ENCODE results near the gene ADAP2. TPM values are rescaled to one million over a fixed set of nuclear protein-coding genes. Genes with fewer than 3 reads are reported as not detected.

The ADAP2 gene
- total RNA-seq, 1 donor from 2014 or later, result 0.89 TPM

GRCh38 chr17:31003225-31003866 lies 81.6 kb downstream of the ADAP2 start:
- no peaks in the 10 kb centered on the region for H3K4me1 ChIP-seq (ENCODE audit: insufficient read depth, low read length)
- no peaks in the 10 kb centered on the region for H3K27me3 Mint-ChIP-seq (ENCODE audit: low read depth, unreplicated experiment)
- no peak overlapping the region for H3K27ac ChIP-seq (ENCODE audit: low read depth, low read length)
- no peak overlapping the region for H3K4me2 ChIP-seq (ENCODE audit: low read length)
- peaks cover 3% of the 10 kb centered on the region for H3K4me1 Mint-ChIP-seq (ENCODE audit: low read depth, unreplicated experiment)
- H3K4me3 ChIP-seq (ENCODE audit: insufficient read depth, low read depth, low read length), result no peak overlapping the region
- H3K27me3 ChIP-seq (ENCODE audit: insufficient read depth, low read length), result no peaks in the 10 kb centered on the region
- H3K9me3 ChIP-seq (ENCODE audit: insufficient read depth, low read depth, low read length), result no peaks in the 10 kb centered on the region
- no peak overlapping the region for H3K27ac Mint-ChIP-seq (ENCODE audit: unreplicated experiment)
- no peak overlapping the region for H2AFZ ChIP-seq (ENCODE audit: low read depth, low read length)
- no peak for TF ChIP-seq EZH2 (IDR thresholded peaks at IDR 0.05; ENCODE audit: insufficient read depth, low read length)
- TF ChIP-seq CTCF (IDR thresholded peaks at IDR 0.05; ENCODE audit: insufficient read depth, low read depth, low read length), result no peak
- FAIRE-seq, result no peak
- no peaks in the 10 kb centered on the region for H3K79me2 ChIP-seq (ENCODE audit: insufficient read depth, low read length)
- DNase-seq (ENCODE audit: low read depth), result no peak
- no peaks in the 10 kb centered on the region for H4K20me1 ChIP-seq (ENCODE audit: insufficient read depth, low read length)
- H3K4me3 Mint-ChIP-seq (ENCODE audit: unreplicated experiment), result no peak overlapping the region
- no peak overlapping the region for H3K9ac ChIP-seq (ENCODE audit: low read length)
- H3K36me3 ChIP-seq (ENCODE audit: insufficient read depth, low read length), result peaks cover 12% of the 10 kb centered on the region
- H3K9me3 Mint-ChIP-seq (ENCODE audit: unreplicated experiment), result no peaks in the 10 kb centered on the region
- H3K36me3 Mint-ChIP-seq (ENCODE audit: low read depth, unreplicated experiment), result peaks cover 16% of the 10 kb centered on the region

DNA sequence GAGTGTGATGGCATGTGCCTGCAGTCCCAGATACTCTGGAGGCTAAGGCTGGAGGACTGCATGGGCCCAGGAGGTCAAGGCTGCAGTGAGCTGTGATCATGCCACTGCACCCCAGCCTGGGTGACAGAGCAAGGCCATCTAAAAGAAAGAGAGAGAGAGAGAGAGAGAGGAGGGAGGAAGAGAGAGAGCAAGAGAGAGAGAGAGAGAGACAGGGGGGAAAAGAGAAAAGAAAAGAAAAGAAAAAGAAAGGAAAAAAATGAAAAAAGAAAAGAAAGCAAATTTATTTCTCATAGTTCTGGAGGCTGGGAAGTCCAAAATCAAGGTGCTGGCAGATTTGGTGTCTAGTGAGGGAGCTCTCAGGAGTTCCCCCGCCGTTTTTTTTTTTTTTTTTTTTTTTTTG lies 82.4 kb downstream of the ADAP2 start:
- H3K36me3 Mint-ChIP-seq (ENCODE audit: low read depth, unreplicated experiment), result peaks cover 12% of the 10 kb centered on the region
- FAIRE-seq, result no peak

More for the DNA sequence above, 82.4 kb downstream of the ADAP2 start:
- TF ChIP-seq CTCF (IDR thresholded peaks at IDR 0.05; ENCODE audit: insufficient read depth, low read depth, low read length) (no peak), EZH2 (IDR thresholded peaks at IDR 0.05; ENCODE audit: insufficient read depth, low read length) (no peak)
- Histone ChIP-seq H3K4me1 (ENCODE audit: insufficient read depth, low read length) (no peaks in the 10 kb centered on the region), H3K9ac (ENCODE audit: low read length) (no peak overlapping the region), H3K79me2 (ENCODE audit: insufficient read depth, low read length) (no peaks in the 10 kb centered on the region), H3K4me2 (ENCODE audit: low read length) (no peak overlapping the region), H3K27ac (ENCODE audit: low read depth, low read length) (no peak overlapping the region), H3K36me3 (ENCODE audit: insufficient read depth, low read length) (peaks cover 8% of the 10 kb centered on the region), H3K9me3 (ENCODE audit: insufficient read depth, low read depth, low read length) (no peaks in the 10 kb centered on the region), H2AFZ (ENCODE audit: low read depth, low read length) (no peak overlapping the region), H3K4me3 (ENCODE audit: insufficient read depth, low read depth, low read length) (no peak overlapping the region), H4K20me1 (ENCODE audit: insufficient read depth, low read length) (no peaks in the 10 kb centered on the region), H3K27me3 (ENCODE audit: insufficient read depth, low read length) (no peaks in the 10 kb centered on the region)
- no peaks in the 10 kb centered on the region for H3K27me3 Mint-ChIP-seq (ENCODE audit: low read depth, unreplicated experiment)
- H3K9me3 Mint-ChIP-seq (ENCODE audit: unreplicated experiment), result no peaks in the 10 kb centered on the region
- no peak overlapping the region for H3K27ac Mint-ChIP-seq (ENCODE audit: unreplicated experiment)
- no peak overlapping the region for H3K4me3 Mint-ChIP-seq (ENCODE audit: unreplicated experiment)
- H3K4me1 Mint-ChIP-seq (ENCODE audit: low read depth, unreplicated experiment), result peaks cover 3% of the 10 kb centered on the region
- no peak for DNase-seq (ENCODE audit: low read depth)

All from astrocyte (in vitro differentiated cells and primary cell).